Stimulated activated CD8-positive, alpha-beta memory T cell treated with anti-CD3 and anti-CD28 coated beads, Interleukin-12 subunit alpha, Interleukin-12 subunit beta, amount 100 ng/mL, for 24 hours (primary cell): ENCODE data around the gene PAPOLA.

Experiments used
- DNase-seq: peaks from one replicate; pipeline ENCODE4 v3.0.0-alpha.2; 2020; ENCODE audit errors: extremely low read depth

Gene PAPOLA

DNA sequence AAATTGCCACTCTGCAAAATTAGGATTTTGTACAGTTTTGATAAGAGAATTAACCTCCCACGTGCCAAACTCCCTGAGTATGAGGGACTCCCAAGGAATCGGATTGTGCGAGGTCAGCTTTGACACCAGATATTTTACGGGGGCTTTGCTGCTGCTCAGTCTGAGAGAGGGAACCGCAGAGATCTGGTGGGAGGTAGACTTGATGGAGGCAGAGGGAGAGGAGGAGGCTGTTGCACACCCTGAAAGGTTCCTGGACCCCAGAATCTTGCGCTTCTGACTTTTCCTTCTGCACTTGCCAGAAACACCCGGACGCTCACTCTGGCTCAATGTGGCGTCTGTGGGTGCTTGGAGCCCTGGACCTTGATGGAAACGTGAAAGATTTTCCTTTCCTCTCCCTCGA, 83.9 kb downstream of the PAPOLA start:
- DNase-seq: no peak

DNA sequence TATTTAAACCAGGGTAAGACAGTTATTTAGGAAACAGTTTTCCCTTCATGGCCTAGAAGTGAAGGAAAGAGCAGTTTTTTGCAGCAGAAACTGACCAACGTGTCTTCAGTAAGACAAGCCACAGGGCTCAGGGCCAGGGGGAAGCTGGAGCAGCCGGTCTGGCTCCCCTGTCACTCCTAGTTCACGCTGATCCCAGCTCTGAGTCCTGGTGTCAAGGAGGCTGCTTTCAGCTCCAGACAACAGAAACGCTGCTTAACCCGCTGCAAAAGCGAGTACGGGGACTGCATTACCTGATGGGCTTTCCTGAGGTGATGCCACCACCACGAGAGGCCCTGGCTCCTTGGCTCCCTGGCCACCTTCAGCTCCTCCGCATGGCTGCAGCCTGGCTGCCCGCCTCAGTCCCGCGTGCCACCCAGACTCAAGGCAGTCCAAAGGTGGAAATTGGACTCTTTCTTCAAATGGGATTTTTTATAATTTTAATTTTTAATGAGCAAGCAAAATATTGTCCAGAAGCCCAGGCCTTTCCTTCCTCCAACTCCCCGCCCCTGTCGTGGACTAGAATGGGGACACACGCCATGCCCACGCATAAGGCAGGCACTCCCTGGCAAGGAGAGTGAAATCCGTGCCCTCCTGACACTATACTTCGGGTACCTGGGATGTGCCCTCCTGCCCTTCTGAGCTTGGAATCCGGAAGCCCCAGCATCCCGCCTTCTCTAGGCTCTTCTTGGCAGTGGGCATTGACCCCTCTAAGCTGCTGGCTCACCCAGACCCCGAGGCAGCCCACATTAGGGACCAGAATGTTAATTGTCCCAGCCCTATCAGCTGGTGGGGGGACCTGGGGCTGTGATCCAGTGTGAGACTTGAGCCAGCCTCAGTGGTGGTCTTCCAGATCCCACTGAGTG, 85.0 kb downstream of the PAPOLA start:
- no peak for DNase-seq

DNA sequence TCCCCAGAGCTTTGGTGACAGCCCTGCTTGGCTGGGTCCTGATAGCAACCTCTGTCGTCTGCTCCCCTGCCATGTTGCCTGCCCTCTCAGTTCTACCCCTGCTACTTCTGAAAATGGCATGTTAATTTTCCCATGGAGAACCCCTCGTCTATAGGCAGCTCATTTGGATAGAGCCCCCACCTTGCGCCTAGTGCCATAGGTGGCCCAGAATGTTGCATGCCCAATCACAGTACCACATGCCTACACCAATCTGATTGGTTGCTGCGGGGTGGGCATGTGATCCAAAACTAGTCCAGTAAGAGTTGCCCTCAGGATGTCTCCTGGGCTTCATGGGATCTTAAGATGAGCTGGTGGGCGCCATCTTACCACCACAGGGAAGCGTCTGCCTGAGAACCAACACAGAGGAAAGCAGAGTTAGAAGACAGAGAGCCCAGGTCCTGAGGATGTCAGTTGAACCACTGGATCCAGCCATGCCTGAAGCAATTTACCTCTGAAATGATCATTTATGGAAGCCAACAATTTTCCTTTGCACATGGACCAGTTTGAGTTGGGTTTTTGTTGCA, 85.7 kb downstream of the PAPOLA start:
- no peak for DNase-seq

DNA sequence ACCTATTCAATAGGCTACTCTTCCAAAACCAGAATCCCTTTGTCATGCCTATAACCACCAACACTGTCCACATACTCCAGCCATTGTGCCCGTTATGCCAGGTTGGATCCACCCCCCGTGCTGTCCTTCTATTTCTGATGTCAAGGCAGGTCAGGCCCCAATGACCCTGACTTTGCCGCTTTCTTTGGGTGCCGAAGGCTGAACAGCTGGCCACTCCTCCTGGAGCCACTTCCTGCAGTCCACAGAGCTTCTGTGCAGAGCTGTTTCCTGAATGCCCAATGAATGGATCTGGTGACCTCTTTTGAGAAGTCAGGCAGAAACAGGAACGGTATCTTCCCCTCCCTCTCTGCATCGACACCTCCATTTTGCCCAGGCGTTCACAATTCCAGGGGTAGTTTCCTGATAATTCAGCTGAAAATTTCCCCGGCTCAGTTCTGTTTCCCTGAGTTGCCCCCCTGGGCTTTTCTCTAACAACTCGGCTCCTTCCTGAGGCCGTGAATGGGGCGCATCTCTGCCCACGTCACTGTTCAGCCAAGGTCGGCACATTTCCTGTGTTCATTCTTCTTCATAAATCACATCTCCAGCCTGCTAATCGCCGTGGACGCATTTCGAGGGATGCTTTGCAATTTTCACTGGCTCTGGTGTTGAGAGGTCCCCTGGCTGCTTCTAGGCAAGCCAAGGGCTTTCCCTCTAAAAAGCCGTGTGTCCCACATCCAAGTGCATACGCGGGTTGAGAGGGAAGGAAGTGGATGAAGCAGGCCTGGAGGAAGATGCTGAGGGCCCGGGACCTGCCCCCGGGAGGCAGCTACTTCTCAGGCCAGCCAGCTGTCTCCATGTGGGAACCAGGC, 86.5 kb downstream of the PAPOLA start:
- no peak for DNase-seq

DNA sequence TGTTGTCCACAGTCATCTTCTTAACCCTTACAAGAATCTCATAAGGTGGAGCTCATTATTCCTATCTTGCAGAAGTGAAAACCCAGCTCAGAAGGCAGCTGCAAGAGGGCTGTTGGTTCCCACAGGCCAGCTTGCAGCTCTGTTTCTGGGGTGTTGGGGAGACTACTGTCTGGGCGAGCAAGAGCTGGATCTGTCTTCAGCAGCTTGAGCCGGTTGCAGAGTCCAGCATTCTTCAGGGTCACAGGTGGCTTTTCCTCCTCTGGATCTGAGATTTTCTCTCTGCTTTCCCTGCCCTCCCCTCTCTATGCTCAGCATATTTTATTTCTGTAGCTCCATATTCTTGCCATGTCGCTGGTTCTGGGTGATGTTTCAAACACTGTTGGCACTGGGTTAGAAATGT, 87.4 kb downstream of the PAPOLA start:
- no peak for DNase-seq

DNA sequence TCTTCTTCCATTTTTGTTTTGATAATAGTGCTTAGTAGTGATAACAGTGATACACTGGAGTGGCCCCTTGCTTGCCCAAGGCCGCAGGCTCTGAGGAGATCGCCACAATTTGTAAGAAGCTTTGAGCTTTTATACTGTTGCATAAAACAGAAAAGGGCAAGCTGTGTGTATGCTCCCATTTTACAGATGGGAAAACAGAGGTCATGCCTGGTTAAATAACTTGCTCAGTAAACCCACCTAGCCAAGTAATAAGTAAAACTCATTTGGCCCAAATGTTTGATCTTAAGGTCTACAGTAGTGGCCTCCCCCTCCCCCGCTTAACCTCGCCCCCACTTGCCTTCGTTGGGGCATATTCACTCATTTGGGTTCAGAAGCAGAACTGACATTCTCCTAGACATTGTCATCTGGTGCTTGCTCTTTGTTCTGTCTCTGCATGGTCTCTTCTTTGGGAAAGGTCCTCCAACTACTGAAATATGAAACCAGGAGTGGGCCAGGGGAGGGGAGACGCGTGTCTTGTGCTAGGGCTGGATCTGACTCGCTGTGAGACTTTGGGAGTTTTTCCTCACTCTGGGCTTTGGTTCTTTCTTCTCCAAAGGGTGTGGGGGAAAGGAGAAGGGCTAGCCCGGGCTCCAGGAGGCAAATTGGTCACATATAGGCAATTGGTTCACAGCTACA, 88.1 kb downstream of the PAPOLA start:
- DNase-seq: no peak

DNA sequence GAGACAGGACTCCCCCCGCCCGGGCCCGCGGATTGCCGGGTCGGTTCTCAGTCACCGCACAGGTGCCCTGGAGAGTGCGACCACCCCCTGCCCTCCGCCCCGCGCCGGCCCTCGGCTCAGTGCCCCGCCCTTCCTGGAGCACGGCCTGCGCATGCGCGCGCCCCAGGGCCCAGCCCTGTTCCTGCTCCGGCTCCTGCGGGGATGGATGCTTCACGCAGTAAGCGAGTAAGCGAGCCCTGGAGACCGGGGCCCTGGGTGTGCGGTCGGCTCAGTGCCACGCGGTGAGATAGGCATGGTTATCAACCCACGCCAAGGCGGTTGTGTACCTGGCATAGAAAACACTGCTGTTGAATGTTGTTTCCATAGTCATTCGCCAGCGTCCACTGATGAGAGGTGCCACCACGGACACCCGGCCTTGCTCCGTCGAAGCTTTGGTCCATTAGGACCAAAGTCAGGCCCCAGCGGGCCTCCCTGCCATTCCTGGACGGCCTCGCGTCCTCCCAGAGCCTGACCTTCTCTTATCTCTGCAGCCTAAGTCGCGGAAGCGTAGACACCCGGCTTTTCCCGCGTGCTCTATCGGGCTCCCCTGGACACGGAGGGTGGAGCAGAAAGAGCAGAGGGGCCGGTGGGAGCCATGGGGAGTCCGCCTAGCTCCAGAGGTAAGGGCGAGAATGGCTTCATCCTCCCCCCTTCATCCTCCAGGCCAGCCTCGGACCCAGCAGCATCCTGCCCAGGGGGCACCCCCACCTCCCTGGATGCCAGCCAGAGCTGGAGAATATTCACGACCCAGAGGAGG, 90.6 kb downstream of the PAPOLA start:
- peak; percentile 21 for DNase-seq

DNA sequence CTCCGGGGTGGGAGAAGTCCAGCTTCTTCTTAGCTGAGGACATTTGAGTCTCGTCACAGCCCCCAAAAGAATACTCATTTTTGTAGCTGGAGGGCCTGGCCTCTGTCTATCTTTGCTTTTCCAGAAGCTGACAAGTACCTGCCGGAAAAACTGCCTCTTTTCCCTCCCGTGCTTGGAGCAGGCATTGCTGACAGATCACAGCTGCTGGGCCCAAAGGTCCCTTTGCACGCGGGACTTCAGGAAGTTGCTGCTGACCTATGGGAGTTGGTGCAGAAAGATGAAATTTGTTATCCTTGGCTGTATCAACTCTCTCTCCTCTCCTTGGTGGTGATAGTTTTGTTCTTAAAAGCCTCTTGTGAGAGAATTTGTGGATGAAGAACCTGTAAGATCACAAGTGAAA, 92.8 kb downstream of the PAPOLA start:
- no peak for DNase-seq

DNA sequence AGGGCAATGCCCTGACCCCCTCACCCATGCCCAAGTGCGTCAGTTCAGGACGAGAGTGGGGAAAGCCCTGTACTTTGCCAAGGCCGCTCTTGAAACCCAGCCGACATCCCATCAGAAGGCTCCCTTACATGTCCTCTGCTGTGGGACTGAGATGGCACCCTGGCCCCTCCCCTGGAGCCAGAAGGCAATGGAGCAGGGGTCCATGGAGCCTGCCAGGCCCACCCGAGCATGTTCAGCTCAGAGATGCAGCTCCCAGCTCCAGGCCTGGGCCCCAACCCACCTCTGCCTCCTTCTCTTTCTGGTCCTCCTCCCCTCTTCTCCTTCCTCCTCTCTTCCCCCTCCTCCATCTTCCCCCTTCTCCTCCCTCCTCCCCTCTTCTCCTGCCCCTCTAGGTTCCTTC, 95.5 kb downstream of the PAPOLA start:
- no peak for DNase-seq

DNA sequence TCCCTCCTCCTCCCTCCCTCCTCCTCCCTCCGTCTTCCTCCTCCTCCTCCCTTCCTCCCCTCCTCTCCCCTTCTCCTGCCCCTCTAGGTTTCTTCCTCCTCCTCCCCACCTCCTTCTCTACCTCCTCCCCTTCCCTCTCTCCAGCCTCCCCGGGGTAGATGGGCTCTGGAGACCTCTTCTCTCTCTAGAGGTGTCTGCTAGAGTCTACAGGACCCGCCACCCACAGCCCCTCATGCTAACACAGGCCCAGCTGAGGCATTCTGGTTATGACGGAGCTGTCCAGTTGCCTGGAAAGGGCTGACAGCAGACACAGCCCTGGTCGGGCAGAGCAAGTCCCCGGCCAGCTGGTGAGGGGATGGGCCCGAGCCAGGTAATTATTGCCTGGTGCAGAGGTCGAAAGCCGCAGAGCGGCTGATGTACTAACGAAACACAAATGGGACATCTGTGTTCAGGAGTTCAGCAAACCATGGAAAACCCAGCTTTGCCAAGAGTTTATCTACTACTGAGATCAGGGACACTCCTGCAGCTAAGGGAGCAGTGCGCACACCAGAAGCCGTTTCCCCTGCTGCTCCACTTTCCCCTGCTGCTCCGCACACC, 96.2 kb downstream of the PAPOLA start:
- no peak for DNase-seq

DNA sequence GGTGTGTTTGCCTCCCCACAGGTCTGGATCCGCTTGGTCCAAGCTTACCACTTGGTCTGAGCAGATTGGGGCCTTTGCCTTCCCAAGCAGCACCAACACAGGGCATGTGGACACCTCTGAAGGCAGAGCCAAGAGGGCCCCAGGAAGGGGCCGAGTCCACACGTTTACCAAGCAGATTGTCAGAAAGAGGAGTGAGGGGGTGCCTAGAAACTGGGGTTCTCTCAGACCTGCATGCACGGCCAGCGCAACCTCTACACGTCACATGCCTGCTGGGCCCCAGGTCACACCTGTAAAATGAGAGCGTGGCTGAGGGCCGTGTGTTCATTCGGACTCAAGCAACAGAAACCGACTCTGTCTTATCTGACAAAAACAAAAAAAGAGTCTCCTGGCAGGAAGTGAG, 96.9 kb downstream of the PAPOLA start:
- no peak for DNase-seq

DNA sequence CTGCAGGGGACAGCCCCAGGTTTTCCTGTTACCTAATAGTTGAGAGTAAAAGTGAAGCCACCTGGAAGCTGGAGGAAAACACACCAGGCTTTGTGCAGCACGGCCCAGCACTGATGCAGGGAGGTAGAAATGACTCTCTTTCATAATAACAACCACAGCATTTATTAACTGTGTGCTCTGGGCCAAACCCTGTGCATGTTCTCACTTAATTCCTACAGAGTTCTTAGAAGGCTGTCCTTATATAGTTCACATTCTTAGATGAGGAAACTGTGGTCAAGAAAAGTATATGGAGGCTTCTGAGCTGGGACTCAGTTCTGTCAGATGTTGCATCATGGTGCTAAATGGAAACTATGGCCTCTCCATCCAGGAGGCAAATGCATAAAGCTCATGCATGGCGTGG, 100.0 kb downstream of the PAPOLA start:
- no peak for DNase-seq

DNA sequence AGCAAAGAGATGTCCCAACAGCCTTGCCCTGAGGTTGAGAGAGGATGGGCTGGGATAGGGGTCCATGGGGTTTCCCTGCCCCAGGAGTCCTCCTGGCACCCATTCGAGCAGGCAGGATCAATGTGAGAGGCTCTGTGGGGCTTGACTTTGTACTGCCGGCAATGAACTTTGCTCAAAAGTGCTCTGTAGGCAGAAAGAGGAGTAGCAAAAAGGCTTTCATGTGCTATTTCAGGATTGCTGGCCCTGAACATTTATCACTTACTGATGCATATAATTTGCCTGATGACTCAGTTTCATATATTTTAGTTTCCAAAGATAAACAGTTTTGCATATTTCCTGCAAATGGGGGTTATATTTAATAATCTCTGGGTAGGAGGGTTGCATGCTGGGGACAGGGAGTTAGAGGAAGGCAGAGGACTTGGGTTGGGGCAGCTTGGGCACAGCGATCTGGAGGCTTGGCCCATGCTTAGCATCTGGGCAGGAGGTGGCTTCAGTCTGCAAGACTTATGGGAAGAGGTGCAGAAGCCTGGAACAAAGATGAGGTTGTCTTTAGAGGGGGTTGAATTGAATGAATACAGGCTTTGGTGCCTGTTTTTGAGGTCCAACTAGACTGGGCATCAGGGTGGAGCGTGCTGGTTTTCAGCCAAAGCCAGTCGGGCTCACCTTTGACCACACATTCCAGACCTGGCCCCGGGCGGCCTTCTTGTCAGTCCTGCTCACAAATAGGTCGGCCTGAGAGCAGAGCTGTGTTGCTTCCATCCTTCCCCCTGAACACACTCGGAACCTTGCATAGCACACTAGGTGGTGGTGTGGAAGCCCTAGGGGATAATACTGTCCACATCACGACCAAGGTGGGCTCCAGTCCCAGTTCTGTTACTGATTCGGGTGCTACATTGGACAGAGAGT, 101.4 kb downstream of the PAPOLA start:
- DNase-seq: no peak

DNA sequence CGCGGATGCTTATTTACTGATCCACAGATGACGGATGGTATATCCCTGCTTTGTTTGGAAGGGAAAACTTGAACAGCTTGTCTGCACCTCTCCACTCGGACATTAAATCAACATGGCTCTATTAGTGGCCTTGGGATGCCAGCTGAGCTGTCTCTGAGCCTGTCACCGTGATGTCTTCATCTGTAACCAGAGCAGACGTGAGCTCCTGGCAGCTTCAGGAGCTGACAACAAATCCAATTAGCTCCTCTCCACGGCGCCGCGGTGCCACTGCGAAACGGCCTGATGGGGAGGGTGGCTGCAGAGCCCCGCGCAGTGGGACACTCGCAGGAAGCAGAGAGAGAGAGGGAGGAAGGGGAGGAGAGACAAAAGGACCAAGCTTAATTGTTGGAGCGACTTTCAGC, 112.3 kb downstream of the PAPOLA start:
- no peak for DNase-seq

DNA sequence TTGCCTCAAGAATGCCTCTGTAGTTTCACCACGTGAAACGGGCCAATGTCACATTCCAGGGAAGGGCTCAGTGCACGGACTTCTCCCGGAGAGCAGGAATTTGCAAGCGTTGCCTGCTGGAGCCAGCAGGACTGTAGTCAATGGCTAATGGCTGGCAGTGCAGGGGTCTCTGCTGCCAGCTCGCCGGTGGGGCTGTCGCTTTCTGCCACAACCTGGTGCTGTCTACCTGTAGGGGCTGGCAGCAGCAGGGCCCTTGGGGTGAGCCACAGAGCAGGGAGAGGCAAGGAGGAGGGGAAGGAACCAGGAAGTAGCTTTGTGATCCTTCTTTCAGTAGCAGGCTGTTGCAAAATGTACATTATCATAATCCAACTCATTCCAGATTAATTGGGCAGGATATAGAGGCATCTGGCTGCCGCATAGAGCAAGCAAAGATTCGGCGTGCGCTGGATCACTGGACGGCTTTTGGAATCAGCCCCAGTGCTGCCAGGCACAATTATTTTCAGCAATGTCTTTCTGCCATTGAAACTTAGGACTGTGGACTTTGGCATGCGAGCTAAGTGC, 114.1 kb downstream of the PAPOLA start:
- no peak for DNase-seq
